RKO (cell line): Measurements from ENCODE around the gene WSCD2.
A peak's percentile ranks its signal among the peaks of the same experiment; 100 is the strongest.

Experiments
- DNase-seq: peaks from one replicate; pipeline ENCODE4 v3.0.0-alpha.2; 2016; ENCODE audit warnings: low spot score

WSCD2 gene

DNA sequence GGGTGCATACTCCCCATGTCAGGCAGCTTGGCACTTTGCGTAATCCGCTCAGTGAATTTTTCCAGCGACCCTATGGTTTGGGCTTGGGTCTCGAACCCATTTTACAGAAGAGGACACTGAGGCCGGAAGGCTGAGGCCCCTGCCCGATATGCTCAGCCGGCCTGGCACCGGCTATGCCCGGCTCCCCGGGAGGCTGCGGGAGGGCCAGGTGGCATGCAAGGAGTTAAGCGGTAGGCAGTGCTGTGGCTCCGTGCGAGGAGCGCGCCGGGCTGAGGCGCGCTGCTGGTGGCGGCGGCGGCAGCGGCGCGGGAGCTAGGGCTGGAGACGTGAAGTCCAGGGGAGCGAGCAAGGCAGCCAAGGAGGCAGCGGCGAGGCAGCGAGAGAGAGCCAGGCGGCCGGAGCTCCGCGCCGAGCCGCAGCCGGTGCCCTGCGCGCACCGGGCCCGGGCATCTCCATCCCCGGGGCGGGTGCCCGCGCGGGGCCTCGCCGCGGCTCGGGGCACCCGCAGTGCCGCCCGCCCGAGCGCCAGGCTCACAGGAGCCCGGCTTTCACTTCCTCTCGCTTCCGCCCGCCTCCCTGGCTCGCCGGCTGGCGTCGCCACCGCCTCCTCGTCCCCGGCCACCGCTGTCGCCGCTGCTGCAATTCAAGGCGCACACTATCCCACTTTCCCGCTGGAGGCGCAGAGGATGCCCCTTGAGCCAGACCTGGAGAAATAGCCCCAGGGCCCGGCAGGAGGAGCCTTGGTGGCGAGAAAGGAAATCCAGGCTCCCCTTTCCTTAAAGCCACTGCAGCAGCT lies at the start of gene WSCD2:
Gene WSCD2, plus strand, starts transcription at position 272 of the 796 bp plus-strand sequence. CDS start 66,545 bp downstream, outside the sequence.
- peak; percentile 56 for DNase-seq

DNA sequence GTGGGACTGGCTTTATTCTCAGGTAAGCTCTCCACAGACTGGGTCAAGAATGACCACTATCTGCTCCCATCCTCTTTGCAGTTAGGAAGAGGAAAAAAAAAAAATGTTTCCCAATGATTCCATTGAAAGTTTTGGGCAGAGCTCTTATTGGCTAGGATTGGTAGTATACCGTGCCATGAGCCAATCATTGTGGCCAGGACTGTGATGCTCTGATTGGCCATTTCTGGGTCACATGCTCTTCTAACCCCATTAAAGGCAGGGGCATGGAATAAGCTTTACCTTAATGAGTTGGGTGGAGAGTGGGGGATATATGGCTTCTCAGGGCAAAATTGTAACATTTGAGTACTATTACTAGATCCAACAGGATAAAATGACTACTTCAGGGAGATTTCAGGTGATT lies 49.4 kb upstream of the WSCD2 start:
- no peak for DNase-seq

DNA sequence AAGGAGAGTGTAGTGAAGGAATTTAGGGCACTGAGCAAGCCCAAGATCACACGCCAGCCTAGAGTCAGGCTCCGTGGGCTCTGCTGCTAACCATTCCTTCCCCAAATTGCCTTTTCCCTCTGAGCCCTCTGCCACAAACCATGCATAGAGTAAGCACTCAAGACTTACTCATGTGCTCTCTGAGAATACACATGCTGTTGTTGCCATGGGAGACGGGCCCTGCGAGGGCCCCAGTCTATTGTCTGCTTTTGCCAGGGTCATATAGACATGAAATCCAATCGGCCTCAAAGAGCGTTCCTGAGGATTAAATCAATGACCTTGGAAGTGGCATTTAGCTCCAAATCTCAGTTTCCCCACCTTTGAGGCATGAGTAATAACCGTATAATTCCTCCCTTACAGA lies 48.7 kb upstream of the WSCD2 start:
- no peak for DNase-seq

DNA sequence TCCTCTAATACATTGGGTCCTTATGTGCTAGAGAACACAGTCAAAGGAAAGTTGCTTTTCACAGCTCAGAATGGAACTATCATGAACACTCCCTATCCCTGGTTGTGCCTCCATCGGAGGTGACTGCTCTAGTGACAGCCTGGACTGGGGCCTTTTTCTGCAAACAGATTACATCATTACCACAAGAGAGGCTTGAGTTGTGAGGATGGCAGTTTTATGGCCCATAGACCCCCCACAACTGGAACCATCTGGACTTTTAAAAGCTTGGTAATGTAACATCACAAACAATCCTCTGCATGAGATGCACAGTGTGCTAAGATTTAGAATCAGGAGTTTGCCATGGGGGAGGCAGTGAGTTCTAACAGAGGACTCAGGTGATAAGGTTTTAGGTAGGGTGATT lies 46.6 kb upstream of the WSCD2 start:
- DNase-seq: no peak

DNA sequence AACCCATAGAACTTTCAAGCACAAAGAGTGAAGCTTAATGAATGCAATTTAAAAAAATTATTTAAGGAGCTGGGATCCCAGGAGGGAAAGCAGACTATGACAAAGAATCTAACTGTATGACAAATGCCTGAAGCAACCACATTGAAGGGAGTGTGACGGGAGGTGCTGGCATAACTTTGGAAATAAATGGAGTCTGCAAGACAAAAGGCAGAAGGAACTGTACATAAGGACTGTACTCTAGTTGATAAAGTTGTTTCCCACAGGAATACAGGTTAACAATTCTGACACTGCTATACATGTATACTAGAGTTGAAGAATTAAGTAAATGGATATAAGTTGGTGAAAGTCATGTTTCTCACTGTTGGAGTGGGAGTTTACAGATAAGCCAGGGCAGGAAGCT lies 41.2 kb upstream of the WSCD2 start:
- no peak for DNase-seq

DNA sequence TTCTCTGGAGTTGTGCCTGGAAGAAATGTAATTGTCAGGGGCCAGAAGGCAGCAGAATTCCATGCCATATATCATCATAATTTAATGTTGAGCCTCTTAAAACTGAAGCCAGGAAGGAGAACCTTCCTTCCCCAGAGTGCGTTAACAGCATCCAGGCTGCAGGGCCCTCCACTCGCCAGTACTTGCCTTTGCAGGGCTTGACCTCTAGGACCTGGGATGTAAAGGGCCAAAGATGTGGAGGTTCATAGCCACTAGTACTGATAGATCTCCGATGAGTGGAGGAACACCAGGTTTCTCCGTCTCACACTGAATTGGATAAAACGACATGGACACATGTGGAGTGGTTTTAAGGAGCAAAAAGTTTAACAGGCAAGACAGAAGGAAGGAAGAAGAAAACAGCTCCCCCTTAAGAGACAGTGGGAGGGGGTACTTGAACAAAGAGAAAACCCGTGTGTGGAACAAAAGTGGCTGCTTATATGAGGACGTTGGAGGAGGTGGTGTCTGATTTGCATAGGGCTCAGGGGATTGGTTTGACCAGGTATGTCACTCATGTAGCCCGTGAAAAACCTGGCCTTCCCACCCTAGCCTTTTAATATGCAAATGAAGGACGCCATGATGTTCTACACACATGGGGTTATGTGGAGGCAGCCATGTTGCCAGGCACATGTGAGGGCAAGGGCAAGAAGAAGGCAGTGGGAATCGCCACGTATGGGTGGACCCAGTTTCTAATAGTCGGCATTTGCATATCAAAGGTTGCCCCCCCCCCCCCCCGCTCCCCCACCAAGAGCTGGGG lies 38.8 kb upstream of the WSCD2 start:
- no peak for DNase-seq

DNA sequence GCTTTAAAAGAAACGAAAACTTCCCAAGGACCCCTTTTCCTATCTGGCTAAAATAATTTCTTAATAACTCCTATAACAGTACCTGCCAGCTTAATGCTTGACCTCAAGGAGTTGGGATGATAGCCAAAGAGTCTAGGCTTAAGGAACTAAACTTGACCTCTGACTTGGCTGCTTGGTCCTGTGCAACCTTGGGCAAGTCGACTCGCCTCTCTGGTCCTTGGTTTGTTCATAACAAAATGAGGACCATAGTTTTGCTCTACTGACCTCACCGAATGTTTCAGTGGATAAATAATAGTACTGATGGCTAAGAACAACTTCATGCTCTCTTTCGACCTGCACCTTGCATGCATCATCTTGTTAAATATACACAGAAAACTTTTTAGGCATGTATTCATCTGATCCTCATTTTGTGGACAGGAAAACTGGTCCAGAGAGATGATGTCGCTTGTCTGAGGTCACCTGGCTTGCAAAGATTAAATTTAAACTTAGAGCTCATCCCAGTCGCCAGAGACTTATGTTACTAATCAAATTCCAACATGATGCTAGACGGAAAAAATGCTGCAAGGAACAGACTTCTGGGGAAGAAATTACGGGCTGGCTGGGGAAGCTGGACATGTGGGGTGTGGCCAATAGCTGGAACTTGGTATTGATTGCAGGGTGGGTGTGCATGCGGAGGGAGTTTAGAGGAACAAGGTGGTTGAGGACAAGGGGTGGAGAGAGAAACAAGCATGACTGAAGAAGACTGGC lies 38.0 kb upstream of the WSCD2 start:
- DNase-seq: no peak

DNA sequence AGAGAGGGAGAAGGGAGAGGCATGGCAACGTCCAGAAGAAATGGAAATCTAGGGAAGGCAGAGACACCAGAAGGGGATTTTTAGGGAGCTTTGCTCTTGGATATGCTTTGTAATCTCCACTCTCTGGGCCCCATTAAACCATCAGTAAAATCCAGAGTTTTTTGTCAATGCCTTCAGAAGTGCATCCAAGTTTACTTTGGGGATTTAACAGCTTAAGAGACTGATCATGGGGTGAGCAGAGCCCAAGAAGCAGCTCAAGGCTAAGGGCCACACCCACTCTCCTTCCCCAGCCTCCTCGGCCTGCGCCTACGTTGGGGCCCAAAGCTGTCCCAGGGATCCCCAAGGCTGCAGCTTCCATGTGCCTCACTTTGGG lies 37.4 kb upstream of the WSCD2 start:
- no peak for DNase-seq

DNA sequence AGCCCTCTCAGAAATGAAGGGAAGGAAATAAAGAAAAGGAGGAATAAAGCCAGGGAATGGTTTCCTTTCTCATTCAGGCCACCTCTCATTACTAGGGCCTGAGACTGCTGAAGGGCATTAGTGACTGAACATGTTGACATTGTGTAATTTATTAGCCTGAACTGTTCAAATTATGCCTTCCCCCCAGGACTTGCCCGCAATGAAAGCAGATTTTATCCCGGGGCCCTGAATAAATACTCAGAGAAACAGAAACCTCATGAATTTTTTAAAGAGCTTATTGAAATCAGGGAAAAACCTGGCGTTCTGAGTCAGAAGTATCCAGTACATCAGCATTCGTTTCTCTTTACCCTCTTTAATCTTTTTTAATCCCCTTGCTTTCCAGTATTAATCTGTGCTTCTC lies 35.9 kb upstream of the WSCD2 start:
- DNase-seq: no peak

DNA sequence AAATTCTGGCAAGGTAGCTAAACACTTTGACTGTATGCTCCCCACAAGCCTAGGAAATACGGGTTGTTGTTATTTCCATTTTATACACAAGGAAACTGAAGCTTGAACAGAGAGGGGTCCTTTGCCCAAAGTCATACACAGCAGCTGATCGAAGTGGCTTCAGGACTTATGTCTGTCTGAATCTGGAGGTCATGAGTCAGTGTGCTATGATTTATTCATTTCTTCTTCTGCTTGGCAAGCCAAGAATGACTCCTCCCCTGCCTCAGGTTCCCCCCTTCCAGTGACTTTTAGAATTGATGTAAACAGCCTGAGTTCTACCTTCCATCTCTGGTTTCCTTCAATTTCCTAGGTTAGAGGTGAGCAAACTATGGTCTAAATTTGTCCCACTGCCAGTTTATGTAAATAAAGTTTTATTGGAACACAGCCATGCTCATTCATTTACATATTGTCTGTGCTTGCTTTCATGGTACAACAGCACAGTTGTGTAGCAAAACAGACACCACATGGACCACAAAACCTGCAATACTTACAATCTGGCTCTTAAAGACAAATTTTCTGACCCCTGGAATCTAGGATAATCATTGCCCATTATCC lies 34.9 kb upstream of the WSCD2 start:
- DNase-seq: no peak

DNA sequence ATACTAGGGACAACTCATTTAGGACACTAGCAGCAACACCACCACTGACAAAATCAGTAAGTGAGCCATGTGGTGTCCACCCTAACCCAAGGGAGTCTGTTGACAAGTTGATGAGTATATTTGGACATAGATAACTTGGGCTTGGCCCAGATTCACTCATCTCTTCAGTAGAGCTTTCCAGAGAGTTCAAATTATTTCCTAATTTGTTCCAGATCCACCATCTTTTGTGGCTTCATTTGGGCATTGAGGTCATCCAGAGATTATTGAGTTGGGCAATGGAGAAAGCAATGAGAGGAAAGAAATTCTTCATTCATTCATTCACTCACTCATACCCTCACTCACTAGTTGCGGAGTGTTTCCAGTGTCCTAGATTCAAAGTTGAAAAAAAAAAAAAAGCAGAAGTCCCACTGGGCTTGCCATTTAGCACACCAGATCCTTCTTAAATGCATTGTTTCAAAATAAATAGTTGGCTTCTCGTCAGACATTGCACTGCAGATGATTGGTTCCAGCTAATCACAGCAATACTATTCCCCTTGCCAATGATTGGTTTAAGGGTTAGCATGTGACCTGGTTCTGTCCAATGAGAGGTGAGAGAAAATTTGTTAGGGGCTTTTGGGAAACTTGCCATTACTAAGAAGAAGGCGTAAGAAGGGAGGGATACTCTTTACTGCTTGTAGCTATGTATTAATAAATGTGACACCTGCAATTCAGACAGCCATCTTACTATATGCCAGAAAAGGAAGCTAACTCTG lies 31.8 kb upstream of the WSCD2 start:
- DNase-seq: no peak

DNA sequence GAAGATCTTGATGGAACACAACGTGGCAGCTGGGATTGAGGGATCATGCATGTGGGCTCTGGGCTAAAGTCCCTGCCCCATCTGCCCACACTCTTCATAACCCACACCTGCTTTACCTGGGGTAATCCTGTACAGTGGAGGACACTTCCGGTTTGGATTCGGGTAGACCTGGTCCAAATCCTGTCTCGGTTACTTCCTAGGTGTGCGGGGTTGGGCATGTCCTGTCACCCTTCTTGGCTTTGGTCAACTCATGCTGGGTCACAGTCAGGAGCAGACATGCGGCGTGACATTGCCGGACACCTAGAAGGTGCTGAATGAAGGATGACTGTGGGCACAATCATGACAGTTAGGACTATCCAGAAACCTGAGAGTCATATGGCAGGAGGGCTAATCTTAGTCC lies 30.7 kb upstream of the WSCD2 start:
- DNase-seq: no peak

DNA sequence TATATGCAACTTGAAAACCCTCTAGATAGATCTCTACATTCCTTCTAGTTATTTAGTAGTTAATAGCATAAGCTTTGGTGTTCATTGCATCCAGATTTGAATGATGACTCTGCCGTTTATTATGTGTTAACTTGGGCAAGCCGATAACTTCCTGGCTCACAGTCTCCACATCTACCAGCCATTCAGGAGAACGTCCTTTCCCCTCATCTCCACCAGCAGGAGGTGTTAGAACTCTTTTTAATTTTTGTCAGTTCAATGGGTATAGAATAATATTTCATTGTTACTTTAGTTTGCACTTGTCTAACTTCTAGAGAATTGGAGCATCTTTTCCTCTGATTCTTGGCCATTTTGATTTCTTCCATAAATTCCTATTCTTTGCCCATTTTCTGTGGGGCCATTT lies 30.0 kb upstream of the WSCD2 start:
- no peak for DNase-seq

DNA sequence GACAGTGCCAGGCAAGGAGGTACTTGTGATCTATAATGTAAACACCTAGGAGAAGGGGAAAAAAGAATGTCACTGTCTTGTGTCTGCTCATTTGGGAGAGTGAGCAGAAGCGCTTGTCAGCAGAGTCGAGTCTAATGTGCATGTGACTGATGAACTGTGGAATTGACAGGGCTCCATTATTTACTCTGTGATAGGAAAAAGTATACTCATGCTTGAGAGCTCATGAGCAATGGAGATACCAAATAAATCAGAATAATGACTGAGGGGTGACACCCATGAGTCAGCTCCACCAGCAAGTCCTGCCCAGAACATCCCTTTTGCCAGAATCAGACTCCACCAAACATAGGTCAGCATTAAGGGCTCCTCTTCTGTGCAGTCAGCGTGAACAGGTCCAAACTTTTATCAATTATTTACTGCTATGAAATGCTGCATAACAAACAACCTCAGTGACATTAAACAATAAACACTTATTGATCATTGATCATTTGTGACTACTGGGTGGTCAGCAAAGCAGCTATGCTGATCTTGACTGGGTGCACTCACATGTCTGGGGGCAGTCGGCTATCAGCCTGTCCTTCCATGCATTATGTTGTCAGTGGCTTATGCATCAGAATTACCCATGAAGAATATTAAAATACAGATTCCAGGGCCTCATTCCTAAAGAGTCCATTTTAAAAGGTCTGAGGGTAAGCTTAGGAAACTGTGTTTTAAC lies 29.2 kb upstream of the WSCD2 start:
- peak; percentile 40 for DNase-seq

DNA sequence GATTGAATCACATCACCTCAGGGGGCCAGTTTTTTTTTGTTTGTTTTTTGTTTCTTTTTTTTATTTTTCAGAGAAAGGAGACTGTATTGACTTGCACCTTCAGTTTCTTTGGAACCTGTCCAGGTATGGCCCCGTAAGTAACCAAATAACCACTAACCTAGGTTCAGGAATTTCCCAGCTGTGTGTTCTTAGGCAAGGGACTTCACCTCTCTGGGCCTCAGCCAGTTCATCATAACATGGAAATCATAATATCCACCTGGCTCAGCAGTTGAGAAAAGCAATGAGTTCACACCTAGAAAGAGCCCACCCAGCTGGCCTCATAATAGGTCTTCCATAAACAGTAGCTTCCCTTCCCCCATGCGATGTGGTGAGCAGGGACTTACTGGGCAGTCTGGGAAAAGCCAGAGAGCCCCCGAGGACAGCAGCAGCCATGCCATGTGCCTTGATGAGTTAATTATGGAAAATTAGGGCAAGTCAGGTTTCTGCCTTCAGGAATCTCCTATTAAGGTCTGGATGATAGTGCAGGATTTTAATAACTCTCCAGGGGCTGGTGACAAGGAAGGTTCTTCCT lies 27.4 kb upstream of the WSCD2 start:
- no peak for DNase-seq

DNA sequence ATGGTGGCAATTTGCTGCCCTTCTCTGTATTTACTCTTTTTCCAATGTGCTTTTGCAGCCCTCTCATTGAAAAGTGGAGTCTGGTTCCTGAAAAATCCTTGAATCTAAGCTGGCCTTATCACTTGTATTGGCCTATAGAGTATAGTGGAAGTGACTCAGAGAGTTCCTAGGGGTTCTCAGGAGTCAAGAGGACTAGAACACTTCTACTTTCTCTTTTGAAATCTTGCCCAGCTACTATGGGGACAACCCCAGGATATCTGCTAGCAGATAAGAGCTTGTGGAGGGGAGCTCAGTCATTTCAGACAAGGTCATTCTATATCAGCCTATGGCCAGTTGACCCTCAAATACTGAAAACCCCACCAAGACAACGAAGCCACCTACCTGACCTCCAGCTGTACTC lies 26.7 kb upstream of the WSCD2 start:
- DNase-seq: no peak

DNA sequence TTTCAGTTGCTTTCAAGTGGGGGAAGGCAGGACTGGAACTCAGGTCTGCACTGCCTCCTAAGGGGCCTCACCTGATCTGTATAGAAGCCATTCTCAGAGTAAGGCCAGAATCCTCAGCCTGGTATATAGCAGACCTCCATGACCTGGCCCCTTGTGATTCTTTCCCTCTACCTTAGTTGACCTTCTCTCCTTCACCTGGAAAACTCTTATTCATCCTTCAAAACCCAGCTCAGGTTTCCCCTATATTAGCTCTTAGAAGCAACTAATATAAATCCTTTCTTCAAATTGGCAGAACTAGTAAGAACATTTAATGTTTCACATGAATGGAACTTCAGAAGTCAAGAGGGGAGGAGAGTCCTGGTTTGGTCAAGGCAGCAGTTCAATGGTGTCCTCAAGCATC lies 26.0 kb upstream of the WSCD2 start:
- no peak for DNase-seq

DNA sequence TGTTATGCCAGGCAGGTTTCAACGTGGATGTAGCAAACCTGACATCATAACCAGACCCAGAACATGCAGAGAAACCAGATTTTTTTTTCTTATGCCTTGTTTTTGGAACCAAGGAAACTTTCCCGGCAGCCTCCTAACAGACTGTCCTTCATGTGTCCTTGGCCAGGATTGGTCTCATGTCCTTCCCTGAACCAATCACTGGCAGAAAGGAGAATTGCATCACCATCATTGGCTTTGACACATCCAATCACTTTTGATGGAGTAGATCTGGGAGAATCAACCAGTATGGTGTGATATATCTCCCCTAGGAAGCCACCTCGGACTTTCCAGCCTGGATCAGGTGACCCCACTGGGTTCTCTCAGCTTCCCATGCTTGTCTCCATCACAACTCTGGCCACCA lies 25.6 kb upstream of the WSCD2 start:
- DNase-seq: no peak

DNA sequence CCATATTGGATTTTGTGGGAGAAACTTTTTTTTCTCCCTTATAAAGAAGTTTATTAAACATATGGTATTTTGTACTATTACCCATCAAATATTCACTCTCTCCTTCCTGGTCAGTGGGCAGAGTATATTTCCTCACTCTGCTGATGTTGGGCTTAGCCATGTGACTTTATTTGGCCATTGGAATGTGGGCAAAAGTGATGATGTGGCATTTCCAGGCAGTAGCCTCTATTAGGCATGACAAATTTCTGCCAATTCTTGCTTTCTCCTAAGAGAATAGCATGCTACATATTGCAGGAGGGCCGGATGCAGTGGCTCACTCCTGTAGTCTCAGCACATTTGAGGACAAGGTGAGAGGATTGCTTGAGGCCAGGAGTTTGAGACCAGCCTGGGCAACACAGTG lies 24.4 kb upstream of the WSCD2 start:
- no peak for DNase-seq

DNA sequence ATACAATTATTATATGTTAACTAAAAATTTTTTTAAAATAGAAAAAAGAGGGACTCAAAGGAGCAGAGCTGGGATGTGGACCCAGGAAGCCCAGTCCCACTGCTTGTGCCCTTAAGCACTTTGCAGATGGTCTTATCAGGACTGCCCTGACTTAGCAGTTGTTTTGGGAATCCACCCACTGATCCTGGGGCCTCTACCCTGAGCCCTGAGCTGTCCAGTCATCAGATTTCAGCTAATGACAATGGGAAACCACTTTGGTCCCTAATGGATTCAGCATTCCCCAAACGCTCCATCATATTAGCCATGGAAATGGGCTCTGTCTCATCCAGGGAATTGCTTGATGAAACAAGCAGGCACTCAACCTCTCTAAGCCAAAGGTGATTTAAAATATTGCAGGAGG lies 22.5 kb upstream of the WSCD2 start:
- no peak for DNase-seq

DNA sequence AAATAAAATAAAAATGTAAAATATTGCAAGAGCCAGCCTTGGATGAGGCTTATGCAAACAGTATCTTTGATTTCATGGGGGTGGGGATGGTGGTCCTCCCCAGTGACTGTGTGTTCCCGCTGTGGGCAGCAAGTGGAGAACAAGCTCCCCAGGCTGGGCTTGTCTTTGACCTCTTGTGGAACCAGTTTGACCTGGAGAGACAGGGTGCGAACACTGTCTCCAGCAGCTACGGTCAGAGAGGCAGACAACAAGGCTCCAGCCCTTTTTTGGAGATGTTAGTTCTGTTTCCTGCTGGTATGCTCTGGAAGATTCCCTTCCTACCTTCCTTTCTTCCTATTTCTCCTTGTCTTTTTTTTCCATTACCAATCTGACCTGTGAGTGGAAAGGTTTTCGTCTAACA lies 21.8 kb upstream of the WSCD2 start:
- DNase-seq: no peak
